A549 (cell line): ENCODE data around the gene IPO9. TPM values are rescaled to one million over a fixed set of nuclear protein-coding genes. Genes with fewer than 3 reads are reported as not detected.
A peak's percentile ranks its signal among the peaks of the same experiment; 100 is the strongest.

Experiments
- ATAC-seq, 2 experiments: fragments of 200-7000 bp in 1 of 2; fragments of >200 bp in 1 of 2; cut with Nextera tagmentation in 1 of 2; cut with Tn5 transposase in 1 of 2; 3 replicates each; pipeline versions ENCODE4 v1.8.0 to v1.9.1; 2018 to 2020; ENCODE audit warnings: mild to moderate bottlenecking in 1 of 2, moderate library complexity in 1 of 2
- CTCF ChIA-PET: fragments of 300-600 bp; sonication (Branson Sonifier 250); formaldehyde crosslinking; extraction: SDS; loops from one replicate; lab custom pipeline; 2021; ENCODE audit warnings: antibody characterized with exemption, inconsistent platforms; lab: Yijun Ruan, JAX
- POLR2A ChIA-PET: fragments of 350-600 bp; formaldehyde crosslinking; extraction: SDS; loops from one replicate; lab custom pipeline; 2021; ENCODE audit warnings: antibody characterized with exemption, inconsistent platforms; lab: Yijun Ruan, JAX
- DNase-seq, 2 experiments: peaks; one replicate each; pipeline versions ENCODE4 v3.0.0 to v3.0.0-alpha.2; 2011 to 2016; ENCODE audit warnings: low read depth in 1 of 2, low spot score in 1 of 2
- FAIRE-seq: peaks from 2 replicates; lab custom pipeline; 2011; peaks lifted over from hg19 to GRCh38; lab: Jason Lieb, UNC
- H3K27ac ChIP-seq, 2 experiments: fragments of >200 bp; sonication (Bioruptor Twin); formaldehyde crosslinking; 3 replicates each; pipeline ENCODE4 v1.5.1; 2016 to 2017
- H3K4me1 ChIP-seq: fragments of >200 bp; sonication (Bioruptor Twin); formaldehyde crosslinking; 3 replicates; pipeline ENCODE4 v1.6.1; 2016
- H3K4me2 ChIP-seq: fragments of >200 bp; sonication (Bioruptor Twin); formaldehyde crosslinking; 3 replicates; pipeline ENCODE4 v1.6.1; 2016
- H3K4me3 ChIP-seq: fragments of >200 bp; sonication (Bioruptor Twin); formaldehyde crosslinking; 3 replicates; pipeline ENCODE4 v1.5.1; 2016
- H3K9me3 ChIP-seq: fragments of >200 bp; sonication (Bioruptor Twin); formaldehyde crosslinking; 3 replicates; pipeline ENCODE4 v1.6.1; 2016
- CBX2 ChIP-seq: fragments of 200-600 bp; sonication (generic); IDR thresholded peaks from 2 replicates; pipeline ENCODE4 v1.6.1; 2016; ENCODE audit warnings: low read depth, mild to moderate bottlenecking, borderline replicate concordance
- CEBPB ChIP-seq, 2 experiments: fragments of >200 bp in 1 of 2; sonication (Bioruptor Twin) in 1 of 2; formaldehyde crosslinking in 1 of 2; IDR thresholded peaks; 2 replicates each; pipeline ENCODE4 v1.6.1; 2012 to 2016
- CHD2 ChIP-seq: fragments of 150-350 bp; IDR thresholded peaks from 2 replicates; pipeline ENCODE4 v1.6.1; 2014; ENCODE audit warnings: low read length; ENCODE audit not compliant: partially characterized antibody
- EHMT2 ChIP-seq: fragments of 200-600 bp; sonication (generic); IDR thresholded peaks from 2 replicates; pipeline ENCODE4 v1.6.1; 2016; ENCODE audit warnings: antibody characterized with exemption, low read depth, mild to moderate bottlenecking, moderate library complexity
- EP300 ChIP-seq, 2 experiments: fragments of >200 bp; sonication (Bioruptor Twin); formaldehyde crosslinking; IDR thresholded peaks; 2 replicates in 1 of 2; 3 replicates in 1 of 2; pipeline ENCODE4 v1.6.1; 2016 to 2017
- FOSB ChIP-seq: fragments of 250-450 bp; sonication (Bioruptor Pico); IDR thresholded peaks from 2 replicates; pipeline ENCODE4 v1.5.0; 2020; ENCODE audit warnings: mild to moderate bottlenecking, moderate library complexity
- FOSL2 ChIP-seq, 2 experiments: fragments of 450-650 bp in 1 of 2; fragments of >200 bp in 1 of 2; sonication (Bioruptor Twin) in 1 of 2; formaldehyde crosslinking; IDR thresholded peaks; 2 replicates each; pipeline versions ENCODE4 v1.5.0 to v1.6.1; 2016 to 2020; ENCODE audit warnings: mild to moderate bottlenecking in 1 of 2, moderate library complexity in 1 of 2
- FOXS1 ChIP-seq: fragments of 250-450 bp; sonication (Bioruptor Pico); IDR thresholded peaks from 2 replicates; pipeline ENCODE4 v1.5.0; 2020; ENCODE audit warnings: mild to moderate bottlenecking, moderate library complexity
- HOXA7 ChIP-seq: fragments of 250-450 bp; sonication (Bioruptor Pico); IDR thresholded peaks from 2 replicates; pipeline ENCODE4 v1.5.0; 2020; ENCODE audit warnings: mild to moderate bottlenecking, moderate library complexity
- JUNB ChIP-seq: fragments of >200 bp; sonication (Bioruptor Twin); formaldehyde crosslinking; IDR thresholded peaks from 2 replicates; pipeline ENCODE4 v1.6.1; 2016
- MAFK ChIP-seq: fragments of 450-650 bp; IDR thresholded peaks from 2 replicates; pipeline ENCODE4 v1.6.1; 2014; ENCODE audit not compliant: partially characterized antibody
- MAZ ChIP-seq: fragments of 150-350 bp; IDR thresholded peaks from 2 replicates; pipeline ENCODE4 v1.6.1; 2014; ENCODE audit warnings: antibody characterized with exemption, low read depth, low read length, borderline replicate concordance
- NR3C1 ChIP-seq: fragments of >200 bp; sonication (Bioruptor Twin); formaldehyde crosslinking; IDR thresholded peaks from 3 replicates; pipeline ENCODE4 v1.6.1; 2017
- POLR2A ChIP-seq: IDR thresholded peaks from 2 replicates; pipeline ENCODE4 v1.6.1; 2012; ENCODE audit warnings: mild to moderate bottlenecking, low read length
- RAD21 ChIP-seq, 2 experiments: fragments of >200 bp in 1 of 2; sonication (Bioruptor Twin) in 1 of 2; formaldehyde crosslinking in 1 of 2; IDR thresholded peaks in 1 of 2; conservative IDR thresholded peaks in 1 of 2; 2 replicates in 1 of 2; 3 replicates in 1 of 2; pipeline ENCODE4 v1.6.1; 2012 to 2018; ENCODE audit warnings: inconsistent platforms in 1 of 2
- RARB ChIP-seq: fragments of 250-450 bp; sonication (Bioruptor Pico); IDR thresholded peaks from 2 replicates; pipeline ENCODE4 v1.8.0; 2021; ENCODE audit warnings: mild to moderate bottlenecking, moderate library complexity
- SMC3 ChIP-seq: fragments of >200 bp; sonication (Bioruptor Twin); formaldehyde crosslinking; IDR thresholded peaks from 3 replicates; pipeline ENCODE4 v1.6.1; 2018; ENCODE audit warnings: inconsistent platforms
- SREBF2 ChIP-seq: fragments of 450-650 bp; IDR thresholded peaks from 2 replicates; pipeline ENCODE4 v1.6.1; 2014; ENCODE audit warnings: mild to moderate bottlenecking, moderate library complexity
- TP53 ChIP-seq: fragments of 250-450 bp; sonication (Bioruptor Pico); IDR thresholded peaks from 2 replicates; pipeline ENCODE4 v1.5.0; 2021; ENCODE audit warnings: mild to moderate bottlenecking, moderate library complexity
- ZC3H11A ChIP-seq: fragments of 450-650 bp; IDR thresholded peaks from 2 replicates; pipeline ENCODE4 v1.6.1; 2014; ENCODE audit warnings: antibody characterized with exemption, mild to moderate bottlenecking
- whole genome bisulfite sequencing: methylation state at CpG from one replicate; pipeline ENCODE4 v1.1.6; 2017; ENCODE audit errors: missing lambda C conversion rate; 5-methylcytosine and 5-hydroxymethylcytosine counted together
- polyA plus RNA-seq, 4 experiments: library from polyadenylated mRNA; depleted of rRNA in 3 of 4; stranded (reverse); fragments of >200 nt; fragmentation: RNase III in 1 of 4; extraction: RNeasy Plus Mini Kit Qiagen cat#74134 plus additional on column Dnase treatment in 1 of 4; gene quantifications; 2 replicates in 3 of 4; 3 replicates in 1 of 4; pipeline ENCODE4 v1.2.3, GENCODE V29; 2011 to 2017
- TF ChIP-seq, protein P1 (sequence below): fragments of 250-450 bp; sonication (Bioruptor Pico); IDR thresholded peaks from 2 replicates; pipeline ENCODE4 v1.5.0; 2021; ENCODE audit warnings: mild to moderate bottlenecking, moderate library complexity, borderline replicate concordance
- TF ChIP-seq, protein P2 (sequence below): fragments of 150-350 bp; IDR thresholded peaks from 2 replicates; pipeline ENCODE4 v1.6.1; 2014; ENCODE audit warnings: low read depth, mild to moderate bottlenecking, low read length
- TF ChIP-seq, protein P3 (sequence below): fragments of >200 bp; sonication (Bioruptor Twin); formaldehyde crosslinking; IDR thresholded peaks from 2 replicates; pipeline ENCODE4 v1.6.1; 2016
- TF ChIP-seq, protein P4 (sequence below): IDR thresholded peaks from 2 replicates; pipeline ENCODE4 v1.6.1; 2012
- TF ChIP-seq, protein P5 (sequence below): fragments of >200 bp; sonication (Bioruptor Twin); formaldehyde crosslinking; IDR thresholded peaks from 3 replicates; pipeline ENCODE4 v1.6.1; 2016
- TF ChIP-seq, protein P6 (sequence below): fragments of >200 bp; sonication (Bioruptor Twin); formaldehyde crosslinking; IDR thresholded peaks from 3 replicates; pipeline ENCODE4 v1.5.1; 2016
- TF ChIP-seq, protein P7 (sequence below): IDR thresholded peaks from 2 replicates; pipeline ENCODE4 v1.6.1; 2012

The IPO9 gene
- polyA plus RNA-seq, 2 of the 4 experiments (the other 2 are of a cell fraction), result 40.1 to 77.5 TPM

DNA sequence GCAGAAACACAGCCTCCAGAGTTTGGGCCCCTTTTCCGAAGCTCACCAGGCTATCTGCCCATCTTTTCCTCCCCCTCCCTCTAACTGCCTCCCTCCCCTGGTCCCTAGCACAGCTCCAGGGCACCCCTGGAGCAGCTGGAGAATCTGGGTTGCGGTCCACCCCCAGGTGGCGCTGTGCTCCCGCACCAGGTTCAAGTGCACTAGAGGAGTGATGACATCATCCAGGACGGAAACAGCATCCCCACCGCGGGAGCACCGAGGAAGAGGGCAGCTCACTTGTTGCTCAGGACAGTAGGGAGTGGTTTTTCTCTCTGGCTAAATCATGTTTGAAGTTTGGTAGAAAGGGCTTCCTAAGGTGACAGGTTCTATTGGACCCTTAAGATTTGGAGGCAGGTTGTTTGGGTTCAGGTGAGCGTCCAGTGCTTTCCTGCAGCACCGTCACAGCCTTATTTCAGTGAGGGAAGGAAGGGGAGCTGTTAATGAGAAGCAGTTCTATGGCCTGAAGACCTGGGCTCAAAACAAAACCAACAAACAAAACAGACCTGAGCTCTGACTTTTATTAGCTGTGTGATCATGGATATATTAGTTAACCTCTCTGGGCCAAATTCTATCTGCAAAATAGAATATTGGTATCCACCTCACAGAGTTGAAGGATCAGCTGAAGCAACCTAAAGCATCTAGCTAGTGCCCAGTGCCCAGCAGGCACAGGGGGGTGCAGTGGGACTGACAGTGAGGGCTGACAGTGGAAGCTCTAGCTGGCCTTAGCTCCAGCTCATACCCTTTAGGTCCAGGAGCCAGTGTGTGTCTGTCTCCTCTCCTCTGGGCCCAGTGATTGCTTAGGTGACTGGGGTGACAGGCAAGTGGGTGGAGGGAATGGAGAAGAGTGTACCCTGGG is 67.2 kb downstream of the IPO9 start:
- DNase-seq (peak; percentile 88 to 94), FAIRE-seq (peak; percentile 97), ATAC-seq (peak; percentile 91 to 96)
- WGBS, result 17% methylated on average over 10 of the region's 10 CpGs
- no peaks in the 10 kb centered on the region for H3K9me3 ChIP-seq
- peaks cover 3% of the 10 kb centered on the region; the same call in 1 of the 3 replicates for H3K4me1 ChIP-seq
- peak overlapping the region; percentile 73 for H3K4me2 ChIP-seq
- POLR2A ChIA-PET, result interaction anchor here (0.6 to 1.5 kb wide), 5 partner anchors 14 to 114 kb away, joined by 3 to 16 read pairs (median 9); partner anchors contain the start of genes ELF3 and TIMM17A
- peak overlapping the region; percentile 60 to 73; a peak in 5 of 6 replicates for H3K27ac ChIP-seq
- H3K4me3 ChIP-seq, result no peak overlapping the region
- TF ChIP-seq RAD21 (conservative IDR thresholded peaks at IDR 0.05 in 1 of 2, IDR thresholded peaks at IDR 0.05 in 1 of 2) (peak; percentile 99), MAFK (no peak), EHMT2 (no peak), MAZ (no peak), FOSL2 (IDR thresholded peaks at IDR 0.05) (no peak), FOSL2 (CRISPR knock-in tag; IDR thresholded peaks at IDR 0.05) (peak; percentile 76), CBX2 (no peak), NR3C1 (no peak), TP53 (no peak), JUNB (no peak), FOXS1 (no peak), SREBF2 (no peak), HOXA7 (no peak), ZC3H11A (no peak), CHD2 (no peak), POLR2A (no peak), FOSB (CRISPR knock-in tag) (no peak), SMC3 (peak; percentile 99), EP300 (IDR thresholded peaks at IDR 0.05) (no peak), RARB (CRISPR knock-in tag) (no peak), CEBPB (IDR thresholded peaks at IDR 0.05) (peak in 1 of 2 experiments; percentile 54; a peak in 2 of 4 replicates)
- TF ChIP-seq, protein P1, sequence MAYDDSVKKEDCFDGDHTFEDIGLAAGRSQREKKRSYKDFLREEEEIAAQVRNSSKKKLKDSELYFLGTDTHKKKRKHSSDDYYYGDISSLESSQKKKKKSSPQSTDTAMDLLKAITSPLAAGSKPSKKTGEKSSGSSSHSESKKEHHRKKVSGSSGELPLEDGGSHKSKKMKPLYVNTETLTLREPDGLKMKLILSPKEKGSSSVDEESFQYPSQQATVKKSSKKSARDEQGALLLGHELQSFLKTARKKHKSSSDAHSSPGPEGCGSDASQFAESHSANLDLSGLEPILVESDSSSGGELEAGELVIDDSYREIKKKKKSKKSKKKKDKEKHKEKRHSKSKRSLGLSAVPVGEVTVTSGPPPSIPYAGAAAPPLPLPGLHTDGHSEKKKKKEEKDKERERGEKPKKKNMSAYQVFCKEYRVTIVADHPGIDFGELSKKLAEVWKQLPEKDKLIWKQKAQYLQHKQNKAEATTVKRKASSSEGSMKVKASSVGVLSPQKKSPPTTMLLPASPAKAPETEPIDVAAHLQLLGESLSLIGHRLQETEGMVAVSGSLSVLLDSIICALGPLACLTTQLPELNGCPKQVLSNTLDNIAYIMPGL (CRISPR knock-in tag), result no peak
- TF ChIP-seq, protein P2, sequence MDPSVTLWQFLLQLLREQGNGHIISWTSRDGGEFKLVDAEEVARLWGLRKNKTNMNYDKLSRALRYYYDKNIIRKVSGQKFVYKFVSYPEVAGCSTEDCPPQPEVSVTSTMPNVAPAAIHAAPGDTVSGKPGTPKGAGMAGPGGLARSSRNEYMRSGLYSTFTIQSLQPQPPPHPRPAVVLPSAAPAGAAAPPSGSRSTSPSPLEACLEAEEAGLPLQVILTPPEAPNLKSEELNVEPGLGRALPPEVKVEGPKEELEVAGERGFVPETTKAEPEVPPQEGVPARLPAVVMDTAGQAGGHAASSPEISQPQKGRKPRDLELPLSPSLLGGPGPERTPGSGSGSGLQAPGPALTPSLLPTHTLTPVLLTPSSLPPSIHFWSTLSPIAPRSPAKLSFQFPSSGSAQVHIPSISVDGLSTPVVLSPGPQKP, result no peak
- TF ChIP-seq, protein P3, sequence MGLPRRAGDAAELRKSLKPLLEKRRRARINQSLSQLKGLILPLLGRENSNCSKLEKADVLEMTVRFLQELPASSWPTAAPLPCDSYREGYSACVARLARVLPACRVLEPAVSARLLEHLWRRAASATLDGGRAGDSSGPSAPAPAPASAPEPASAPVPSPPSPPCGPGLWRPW, result no peak
- TF ChIP-seq, protein P4, sequence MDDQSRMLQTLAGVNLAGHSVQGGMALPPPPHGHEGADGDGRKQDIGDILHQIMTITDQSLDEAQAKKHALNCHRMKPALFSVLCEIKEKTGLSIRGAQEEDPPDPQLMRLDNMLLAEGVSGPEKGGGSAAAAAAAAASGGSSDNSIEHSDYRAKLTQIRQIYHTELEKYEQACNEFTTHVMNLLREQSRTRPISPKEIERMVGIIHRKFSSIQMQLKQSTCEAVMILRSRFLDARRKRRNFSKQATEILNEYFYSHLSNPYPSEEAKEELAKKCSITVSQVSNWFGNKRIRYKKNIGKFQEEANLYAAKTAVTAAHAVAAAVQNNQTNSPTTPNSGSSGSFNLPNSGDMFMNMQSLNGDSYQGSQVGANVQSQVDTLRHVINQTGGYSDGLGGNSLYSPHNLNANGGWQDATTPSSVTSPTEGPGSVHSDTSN, result no peak
- TF ChIP-seq, protein P5, sequence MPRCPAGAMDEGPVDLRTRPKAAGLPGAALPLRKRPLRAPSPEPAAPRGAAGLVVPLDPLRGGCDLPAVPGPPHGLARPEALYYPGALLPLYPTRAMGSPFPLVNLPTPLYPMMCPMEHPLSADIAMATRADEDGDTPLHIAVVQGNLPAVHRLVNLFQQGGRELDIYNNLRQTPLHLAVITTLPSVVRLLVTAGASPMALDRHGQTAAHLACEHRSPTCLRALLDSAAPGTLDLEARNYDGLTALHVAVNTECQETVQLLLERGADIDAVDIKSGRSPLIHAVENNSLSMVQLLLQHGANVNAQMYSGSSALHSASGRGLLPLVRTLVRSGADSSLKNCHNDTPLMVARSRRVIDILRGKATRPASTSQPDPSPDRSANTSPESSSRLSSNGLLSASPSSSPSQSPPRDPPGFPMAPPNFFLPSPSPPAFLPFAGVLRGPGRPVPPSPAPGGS, result no peak
- TF ChIP-seq, protein P6, sequence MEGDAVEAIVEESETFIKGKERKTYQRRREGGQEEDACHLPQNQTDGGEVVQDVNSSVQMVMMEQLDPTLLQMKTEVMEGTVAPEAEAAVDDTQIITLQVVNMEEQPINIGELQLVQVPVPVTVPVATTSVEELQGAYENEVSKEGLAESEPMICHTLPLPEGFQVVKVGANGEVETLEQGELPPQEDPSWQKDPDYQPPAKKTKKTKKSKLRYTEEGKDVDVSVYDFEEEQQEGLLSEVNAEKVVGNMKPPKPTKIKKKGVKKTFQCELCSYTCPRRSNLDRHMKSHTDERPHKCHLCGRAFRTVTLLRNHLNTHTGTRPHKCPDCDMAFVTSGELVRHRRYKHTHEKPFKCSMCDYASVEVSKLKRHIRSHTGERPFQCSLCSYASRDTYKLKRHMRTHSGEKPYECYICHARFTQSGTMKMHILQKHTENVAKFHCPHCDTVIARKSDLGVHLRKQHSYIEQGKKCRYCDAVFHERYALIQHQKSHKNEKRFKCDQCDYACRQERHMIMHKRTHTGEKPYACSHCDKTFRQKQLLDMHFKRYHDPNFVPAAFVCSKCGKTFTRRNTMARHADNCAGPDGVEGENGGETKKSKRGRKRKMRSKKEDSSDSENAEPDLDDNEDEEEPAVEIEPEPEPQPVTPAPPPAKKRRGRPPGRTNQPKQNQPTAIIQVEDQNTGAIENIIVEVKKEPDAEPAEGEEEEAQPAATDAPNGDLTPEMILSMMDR, result peak; percentile 98
- TF ChIP-seq, protein P7, sequence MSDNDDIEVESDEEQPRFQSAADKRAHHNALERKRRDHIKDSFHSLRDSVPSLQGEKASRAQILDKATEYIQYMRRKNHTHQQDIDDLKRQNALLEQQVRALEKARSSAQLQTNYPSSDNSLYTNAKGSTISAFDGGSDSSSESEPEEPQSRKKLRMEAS, result peak; percentile 33; the same call in 1 of the 2 replicates
- TF ChIP-seq, all 56 proteins: peak for 6
- CTCF ChIA-PET, result interaction anchor here (0.6 to 17.1 kb wide), 54 partner anchors 16 to 1679 kb away, joined by 3 to 855 read pairs (median 5); partner anchors contain the start of genes ELF3, IPO9, LMOD1 and RNPEP
